HG03354 (cell line): Measurements from ENCODE around the gene SH2B2.
"Not testable (repeated sequence)": the region's sequence is repeated elsewhere in the genome, so short reads cannot be mapped to it uniquely, and the experiment has no call there.

Experiments
- ATAC-seq: cut with Tn5 transposase; IDR thresholded peaks from one replicate; pipeline ENCODE4 v1.9.1; 2021; ENCODE audit warnings: mild to moderate bottlenecking; ENCODE audit not compliant: unreplicated experiment, poor library complexity, severe bottlenecking

SH2B2 gene

GRCh38 chr7:102284399-102284798 lies 2.3 kb upstream of the SH2B2 start:
- no peak for ATAC-seq

- no peak for ATAC-seq
Observed at GRCh38 chr7:102284891-102285539, 1.7 kb upstream of the SH2B2 start.

- ATAC-seq: no peak
Observed at GRCh38 chr7:102285540-102286236, 980 bp upstream of the SH2B2 start.

- ATAC-seq: peak; percentile 24
Observed at GRCh38 chr7:102287111-102287980, 678 bp downstream of the SH2B2 start.

- ATAC-seq: no peak
Observed at GRCh38 chr7:102287981-102288278, 1.3 kb downstream of the SH2B2 start.

GRCh38 chr7:102288285-102288930 lies 1.7 kb downstream of the SH2B2 start:
- ATAC-seq: no peak

- no peak for ATAC-seq
Observed at GRCh38 chr7:102289057-102289456, 2.4 kb downstream of the SH2B2 start.

- peak; percentile 32 for ATAC-seq
Observed at GRCh38 chr7:102291056-102291915, 4.6 kb downstream of the SH2B2 start.

- no peak for ATAC-seq
Observed at GRCh38 chr7:102291916-102292267, 5.2 kb downstream of the SH2B2 start.

GRCh38 chr7:102292813-102293798 lies 6.4 kb downstream of the SH2B2 start:
- no peak for ATAC-seq

- ATAC-seq: no peak
Observed at GRCh38 chr7:102294589-102294988, 7.9 kb downstream of the SH2B2 start.

GRCh38 chr7:102295346-102296178 lies 8.9 kb downstream of the SH2B2 start:
- ATAC-seq: no peak

GRCh38 chr7:102296179-102296438 lies 9.4 kb downstream of the SH2B2 start:
- ATAC-seq: no peak

GRCh38 chr7:102296514-102296913 lies 9.8 kb downstream of the SH2B2 start:
- ATAC-seq: no peak

GRCh38 chr7:102297487-102298218 lies 11.0 kb downstream of the SH2B2 start:
- no peak for ATAC-seq

GRCh38 chr7:102300643-102301221 lies 14.1 kb downstream of the SH2B2 start:
- no peak for ATAC-seq

- ATAC-seq: not testable (repeated sequence)
Observed at GRCh38 chr7:102301367-102301766, 14.7 kb downstream of the SH2B2 start.
